ENCODE results near the gene CARS2. TPM values are rescaled to one million over a fixed set of nuclear protein-coding genes. Genes with fewer than 3 reads are reported as not detected.

Gene CARS2
- total and polyA plus RNA-seq, 2 donors (not counting 3 experiments of a cell fraction or from before 2014, with no cell fraction given): 42.0 to 51.2 TPM

GRCh38 chr13:110715395-110716246, 9.7 kb upstream of the CARS2 start:
- intact Hi-C loops (cut with micrococcal nuclease) (loop anchor here (1.0 to 10.0 kb wide), 8 partner anchors 9 to 459 kb away; partner anchors contain the start of genes ANKRD10, CARS2 and NAXD), dilution Hi-C loops (cut with MboI; ENCODE audit: extremely low pct_ligation_motif_present, low sequenced_read_pairs) (no loop called here)
- Histone ChIP-seq H3K9ac (replicated peaks; ENCODE audit: extremely low read depth, insufficient read depth, low read length) (peak overlapping the region; percentile 90), H2AFZ (ENCODE audit: low read depth, low read length) (peak overlapping the region; percentile 45), H4K20me1 (replicated peaks; ENCODE audit: control insufficient read depth, extremely low read depth, insufficient read depth, low read length) (peaks cover 2% of the 10 kb centered on the region), H3K4me3 (replicated peaks in 1 of 3; ENCODE audit: insufficient read depth in 1 of 3, low read depth in 1 of 3, low read length in 3 of 3) (peak overlapping the region; percentile 85 to 89 (median 87)), H3K9me3 (replicated peaks; ENCODE audit: control insufficient read depth, insufficient read depth, low read length) (no peaks in the 10 kb centered on the region), H3K4me1 (ENCODE audit: control insufficient read depth, extremely low read depth, insufficient read depth, low read length) (peaks cover 18% of the 10 kb centered on the region), H3K79me2 (ENCODE audit: control insufficient read depth, insufficient read depth, low read length) (peaks cover 56% of the 10 kb centered on the region), H3K9me1 (replicated peaks; ENCODE audit: control insufficient read depth, extremely low read depth, insufficient read depth, low read length) (no peaks in the 10 kb centered on the region), H3K27ac (ENCODE audit: insufficient read depth, low read depth, low read length) (peak overlapping the region; percentile 45), H3K36me3 (ENCODE audit: control insufficient read depth in 2 of 2, extremely low read depth in 1 of 2, insufficient read depth in 2 of 2, low read length in 2 of 2) (peaks cover 0 to 3% of the 10 kb centered on the region in 2 experiments), H3K4me2 (ENCODE audit: insufficient read depth, low read length) (peak overlapping the region; percentile 97), H3K27me3 (ENCODE audit: control insufficient read depth in 2 of 2, insufficient read depth in 2 of 2, low read length in 2 of 2) (no peaks in the 10 kb centered on the region)
- FAIRE-seq: peak; percentile 100
- peak; percentile 100 for DNase-seq (ENCODE audit: low read depth, low spot score)
- ChIA-PET POLR2A (interaction anchor here (0.6 to 1.5 kb wide), 40 partner anchors 10 to 1410 kb away, joined by 3 to 30 read pairs (median 4); partner anchors contain the start of genes ANKRD10, CARS2, NAXD and RAB20), CTCF (interaction anchor here (0.7 to 2.3 kb wide), 9 partner anchors 10 to 105 kb away, joined by 3 to 9 read pairs (median 3); partner anchors contain the start of gene CARS2)
- TSS peak; percentile 39 for BruUV-seq (replicated peaks)
- TF ChIP-seq POLR2A (IDR thresholded peaks at IDR 0.05; ENCODE audit: low read depth, low read length) (no peak), FOS (IDR thresholded peaks at IDR 0.05; ENCODE audit: borderline replicate concordance, insufficient read depth, low read length) (no peak), JUN (IDR thresholded peaks at IDR 0.05; ENCODE audit: borderline replicate concordance, insufficient read depth, insufficient read length, low read depth) (no peak), MAX (IDR thresholded peaks at IDR 0.05; ENCODE audit: insufficient read depth, insufficient read length) (no peak), CTCF (IDR thresholded peaks at IDR 0.05; ENCODE audit: extremely low read depth in 1 of 2, insufficient read depth in 1 of 2, low read depth in 1 of 2, low read length in 2 of 2) (peak in 1 of 2 donors; percentile 12), POLR2AphosphoS5 (IDR thresholded peaks at IDR 0.05; ENCODE audit: insufficient read depth, low read depth, low read length) (peak; percentile 77)
